ENCODE results near the gene SYCP2L. TPM values are rescaled to one million over a fixed set of nuclear protein-coding genes. Genes with fewer than 3 reads are reported as not detected.

Gene SYCP2L
- polyA plus RNA-seq, 1 donor (not counting 4 experiments of a cell fraction or from before 2014, with no cell fraction given): 1.3 TPM

DNA sequence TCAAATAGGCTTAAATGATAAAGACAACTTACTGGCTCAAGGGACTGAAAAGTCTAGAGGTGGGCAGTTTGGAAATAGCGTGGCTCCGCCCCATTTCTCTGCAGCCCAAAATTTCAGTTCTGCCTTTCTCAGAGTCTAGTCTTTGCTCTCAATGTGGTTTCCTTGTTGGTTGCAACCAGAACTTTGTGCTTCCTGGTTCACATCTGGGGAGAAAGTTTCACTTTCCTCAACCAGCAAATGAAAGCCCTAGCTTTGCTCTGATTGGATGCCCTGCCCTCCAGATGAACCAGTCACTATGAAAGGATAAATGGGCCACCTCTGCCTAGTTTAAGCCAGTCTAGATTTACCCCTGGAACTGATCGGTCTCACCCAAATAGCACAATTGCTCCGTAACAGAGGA lies 14.9 kb downstream of the SYCP2L start:
- no peak overlapping the region for H2AFZ ChIP-seq (ENCODE audit: control insufficient read depth, low read length)
- no peaks in the 10 kb centered on the region for H3K9me3 ChIP-seq (ENCODE audit: control insufficient read depth, low read depth, low read length)
- no peaks in the 10 kb centered on the region for H3K79me2 ChIP-seq (ENCODE audit: control insufficient read depth, insufficient read depth, low read length)
- H3K27me3 ChIP-seq (ENCODE audit: control insufficient read depth, extremely low read depth, insufficient read depth, low read length): no peaks in the 10 kb centered on the region
- H4K20me1 ChIP-seq (ENCODE audit: control insufficient read depth, extremely low read depth, insufficient read depth, low read length): no peaks in the 10 kb centered on the region
- H3K36me3 ChIP-seq (ENCODE audit: control insufficient read depth in 2 of 2, extremely low read depth in 1 of 2, insufficient read depth in 2 of 2, low read length in 2 of 2): no peaks in the 10 kb centered on the region
- no peak for DNase-seq (ENCODE audit: low read depth, low spot score)
- no peak for FAIRE-seq
- H3K9ac ChIP-seq (ENCODE audit: control insufficient read depth, extremely low read depth, insufficient read depth, low read length): no peak overlapping the region
- no peaks in the 10 kb centered on the region for H3K9me1 ChIP-seq (ENCODE audit: control insufficient read depth, extremely low read depth, insufficient read depth, low read length)
- no peak overlapping the region for H3K27ac ChIP-seq (ENCODE audit: control insufficient read depth, insufficient read depth, low read length)
- dilution Hi-C loops (cut with MboI; ENCODE audit: extremely low pct_ligation_motif_present, low sequenced_read_pairs): no loop called here
- H3K4me2 ChIP-seq (ENCODE audit: control insufficient read depth, extremely low read depth, insufficient read depth, low read depth, low read length): no peak overlapping the region
- no peak overlapping the region for H3K4me3 ChIP-seq (ENCODE audit: control insufficient read depth in 2 of 3, extremely low read depth in 1 of 3, insufficient read depth in 2 of 3, low read depth in 1 of 3, low read length in 3 of 3)
- TF ChIP-seq EZH2 (IDR thresholded peaks at IDR 0.05; ENCODE audit: low read length): no peak
- TF ChIP-seq, protein P1, sequence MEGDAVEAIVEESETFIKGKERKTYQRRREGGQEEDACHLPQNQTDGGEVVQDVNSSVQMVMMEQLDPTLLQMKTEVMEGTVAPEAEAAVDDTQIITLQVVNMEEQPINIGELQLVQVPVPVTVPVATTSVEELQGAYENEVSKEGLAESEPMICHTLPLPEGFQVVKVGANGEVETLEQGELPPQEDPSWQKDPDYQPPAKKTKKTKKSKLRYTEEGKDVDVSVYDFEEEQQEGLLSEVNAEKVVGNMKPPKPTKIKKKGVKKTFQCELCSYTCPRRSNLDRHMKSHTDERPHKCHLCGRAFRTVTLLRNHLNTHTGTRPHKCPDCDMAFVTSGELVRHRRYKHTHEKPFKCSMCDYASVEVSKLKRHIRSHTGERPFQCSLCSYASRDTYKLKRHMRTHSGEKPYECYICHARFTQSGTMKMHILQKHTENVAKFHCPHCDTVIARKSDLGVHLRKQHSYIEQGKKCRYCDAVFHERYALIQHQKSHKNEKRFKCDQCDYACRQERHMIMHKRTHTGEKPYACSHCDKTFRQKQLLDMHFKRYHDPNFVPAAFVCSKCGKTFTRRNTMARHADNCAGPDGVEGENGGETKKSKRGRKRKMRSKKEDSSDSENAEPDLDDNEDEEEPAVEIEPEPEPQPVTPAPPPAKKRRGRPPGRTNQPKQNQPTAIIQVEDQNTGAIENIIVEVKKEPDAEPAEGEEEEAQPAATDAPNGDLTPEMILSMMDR (optimal IDR thresholded peaks at IDR 0.05 in 1 of 3, IDR thresholded peaks at IDR 0.05 in 1 of 3, conservative IDR thresholded peaks at IDR 0.05 in 1 of 3; ENCODE audit: extremely low read depth in 1 of 3, insufficient read depth in 2 of 3, low read length in 3 of 3): no peak
- no peaks in the 10 kb centered on the region for H3K4me1 ChIP-seq (ENCODE audit: control insufficient read depth, extremely low read depth, insufficient read depth, low read length)

DNA sequence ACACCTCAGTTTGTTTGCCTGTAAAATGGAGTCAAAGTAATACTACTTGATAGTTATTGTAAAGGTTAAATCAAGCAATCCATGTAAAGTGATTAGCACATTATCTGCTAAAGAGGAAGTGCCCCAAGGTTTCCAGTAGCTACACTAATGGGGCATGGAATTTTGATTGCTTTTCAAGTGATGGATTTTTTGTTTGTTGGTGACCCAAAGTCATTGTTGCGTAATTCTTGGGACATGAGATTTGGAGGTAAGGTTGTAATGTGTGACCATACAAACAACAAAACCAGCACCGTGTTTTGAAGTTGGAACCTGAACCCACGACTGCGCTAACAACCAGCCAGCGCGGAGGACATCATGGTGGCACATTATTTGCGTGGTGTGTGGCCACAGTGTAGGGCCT lies 17.2 kb downstream of the SYCP2L start:
- FAIRE-seq: no peak

More for the DNA sequence above, 17.2 kb downstream of the SYCP2L start:
- no peaks in the 10 kb centered on the region for H4K20me1 ChIP-seq (ENCODE audit: control insufficient read depth, extremely low read depth, insufficient read depth, low read length)
- no peak overlapping the region for H3K4me2 ChIP-seq (ENCODE audit: control insufficient read depth, extremely low read depth, insufficient read depth, low read depth, low read length)
- TF ChIP-seq EZH2 (IDR thresholded peaks at IDR 0.05; ENCODE audit: low read length): no peak
- TF ChIP-seq, protein P1 (optimal IDR thresholded peaks at IDR 0.05 in 1 of 3, IDR thresholded peaks at IDR 0.05 in 1 of 3, conservative IDR thresholded peaks at IDR 0.05 in 1 of 3; ENCODE audit: extremely low read depth in 1 of 3, insufficient read depth in 2 of 3, low read length in 3 of 3): no peak
- dilution Hi-C loops (cut with MboI; ENCODE audit: extremely low pct_ligation_motif_present, low sequenced_read_pairs): no loop called here
- H3K27ac ChIP-seq (ENCODE audit: control insufficient read depth, insufficient read depth, low read length): no peak overlapping the region
- no peaks in the 10 kb centered on the region for H3K79me2 ChIP-seq (ENCODE audit: control insufficient read depth, insufficient read depth, low read length)
- no peaks in the 10 kb centered on the region for H3K4me1 ChIP-seq (ENCODE audit: control insufficient read depth, extremely low read depth, insufficient read depth, low read length)
- no peaks in the 10 kb centered on the region for H3K9me3 ChIP-seq (ENCODE audit: control insufficient read depth, low read depth, low read length)
- no peaks in the 10 kb centered on the region for H3K27me3 ChIP-seq (ENCODE audit: control insufficient read depth, extremely low read depth, insufficient read depth, low read length)
- H3K9me1 ChIP-seq (ENCODE audit: control insufficient read depth, extremely low read depth, insufficient read depth, low read length): no peaks in the 10 kb centered on the region
- H2AFZ ChIP-seq (ENCODE audit: control insufficient read depth, low read length): no peak overlapping the region
- no peak overlapping the region for H3K4me3 ChIP-seq (ENCODE audit: control insufficient read depth in 2 of 3, extremely low read depth in 1 of 3, insufficient read depth in 2 of 3, low read depth in 1 of 3, low read length in 3 of 3)
- no peaks in the 10 kb centered on the region for H3K36me3 ChIP-seq (ENCODE audit: control insufficient read depth in 2 of 2, extremely low read depth in 1 of 2, insufficient read depth in 2 of 2, low read length in 2 of 2)
- DNase-seq (ENCODE audit: low read depth, low spot score): no peak
- no peak overlapping the region for H3K9ac ChIP-seq (ENCODE audit: control insufficient read depth, extremely low read depth, insufficient read depth, low read length)

All from keratinocyte (primary cell).